Measurements from ENCODE around the gene PHPT1.

- TF ChIP-seq, protein P1, sequence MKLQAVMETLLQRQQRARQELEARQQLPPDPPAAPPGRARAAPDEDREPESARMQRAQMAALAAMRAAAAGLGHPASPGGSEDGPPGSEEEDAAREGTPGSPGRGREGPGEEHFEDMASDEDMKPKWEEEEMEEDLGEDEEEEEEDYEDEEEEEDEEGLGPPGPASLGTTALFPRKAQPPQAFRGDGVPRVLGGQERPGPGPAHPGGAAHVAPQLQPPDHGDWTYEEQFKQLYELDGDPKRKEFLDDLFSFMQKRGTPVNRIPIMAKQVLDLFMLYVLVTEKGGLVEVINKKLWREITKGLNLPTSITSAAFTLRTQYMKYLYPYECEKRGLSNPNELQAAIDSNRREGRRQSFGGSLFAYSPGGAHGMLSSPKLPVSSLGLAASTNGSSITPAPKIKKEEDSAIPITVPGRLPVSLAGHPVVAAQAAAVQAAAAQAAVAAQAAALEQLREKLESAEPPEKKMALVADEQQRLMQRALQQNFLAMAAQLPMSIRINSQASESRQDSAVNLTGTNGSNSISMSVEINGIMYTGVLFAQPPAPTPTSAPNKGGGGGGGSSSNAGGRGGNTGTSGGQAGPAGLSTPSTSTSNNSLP (IDR thresholded peaks at IDR 0.05; ENCODE audit: low read depth, low read length), result no peak
- no peak for TF ChIP-seq EP300 (IDR thresholded peaks at IDR 0.05; ENCODE audit: low read depth in 2 of 2, low read length in 2 of 2)
- no peak for TF ChIP-seq EP300 (CRISPR knock-in tag; IDR thresholded peaks at IDR 0.05; ENCODE audit: borderline replicate concordance)
- TF ChIP-seq ZNF605 (CRISPR knock-in tag; IDR thresholded peaks at IDR 0.05), result no peak
- TF ChIP-seq, protein P2, sequence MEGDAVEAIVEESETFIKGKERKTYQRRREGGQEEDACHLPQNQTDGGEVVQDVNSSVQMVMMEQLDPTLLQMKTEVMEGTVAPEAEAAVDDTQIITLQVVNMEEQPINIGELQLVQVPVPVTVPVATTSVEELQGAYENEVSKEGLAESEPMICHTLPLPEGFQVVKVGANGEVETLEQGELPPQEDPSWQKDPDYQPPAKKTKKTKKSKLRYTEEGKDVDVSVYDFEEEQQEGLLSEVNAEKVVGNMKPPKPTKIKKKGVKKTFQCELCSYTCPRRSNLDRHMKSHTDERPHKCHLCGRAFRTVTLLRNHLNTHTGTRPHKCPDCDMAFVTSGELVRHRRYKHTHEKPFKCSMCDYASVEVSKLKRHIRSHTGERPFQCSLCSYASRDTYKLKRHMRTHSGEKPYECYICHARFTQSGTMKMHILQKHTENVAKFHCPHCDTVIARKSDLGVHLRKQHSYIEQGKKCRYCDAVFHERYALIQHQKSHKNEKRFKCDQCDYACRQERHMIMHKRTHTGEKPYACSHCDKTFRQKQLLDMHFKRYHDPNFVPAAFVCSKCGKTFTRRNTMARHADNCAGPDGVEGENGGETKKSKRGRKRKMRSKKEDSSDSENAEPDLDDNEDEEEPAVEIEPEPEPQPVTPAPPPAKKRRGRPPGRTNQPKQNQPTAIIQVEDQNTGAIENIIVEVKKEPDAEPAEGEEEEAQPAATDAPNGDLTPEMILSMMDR (CRISPR knock-in tag; IDR thresholded peaks at IDR 0.05), result no peak
- no peak for TF ChIP-seq PATZ1 (CRISPR knock-in tag; IDR thresholded peaks at IDR 0.05)
- TF ChIP-seq GTF2F1 (IDR thresholded peaks at IDR 0.05; ENCODE audit: low read length), result no peak
- no peak for TF ChIP-seq TCF7L2 (IDR thresholded peaks at IDR 0.05; ENCODE audit: low read depth, low read length)
- no peak for TF ChIP-seq JUNB (CRISPR knock-in tag; IDR thresholded peaks at IDR 0.05; ENCODE audit: borderline replicate concordance)
- TF ChIP-seq TOE1 (CRISPR knock-in tag; IDR thresholded peaks at IDR 0.05), result no peak
- TF ChIP-seq EZH2 (conservative IDR thresholded peaks at IDR 0.05; ENCODE audit: low read depth, low read length), result no peak
- TF ChIP-seq ZSCAN20 (CRISPR knock-in tag; IDR thresholded peaks at IDR 0.05; ENCODE audit: borderline replicate concordance), result no peak
- TF ChIP-seq, protein P3, sequence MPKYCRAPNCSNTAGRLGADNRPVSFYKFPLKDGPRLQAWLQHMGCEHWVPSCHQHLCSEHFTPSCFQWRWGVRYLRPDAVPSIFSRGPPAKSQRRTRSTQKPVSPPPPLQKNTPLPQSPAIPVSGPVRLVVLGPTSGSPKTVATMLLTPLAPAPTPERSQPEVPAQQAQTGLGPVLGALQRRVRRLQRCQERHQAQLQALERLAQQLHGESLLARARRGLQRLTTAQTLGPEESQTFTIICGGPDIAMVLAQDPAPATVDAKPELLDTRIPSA (CRISPR knock-in tag; IDR thresholded peaks at IDR 0.05; ENCODE audit: borderline replicate concordance), result no peak
- no peak for TF ChIP-seq MLX (CRISPR knock-in tag; IDR thresholded peaks at IDR 0.05)
- TF ChIP-seq FOSL1 (CRISPR knock-in tag; IDR thresholded peaks at IDR 0.05; ENCODE audit: borderline replicate concordance), result no peak
Observed at GRCh38 chr9:136857581-136858412, 8.6 kb downstream of the PHPT1 start.

Measured in HepG2 (cell line).